HG02884 (cell line): Measurements from ENCODE around the gene ZNF516.

Source experiments
- ATAC-seq: cut with Tn5 transposase; IDR thresholded peaks from one replicate; pipeline ENCODE4 v1.9.1; 2021; ENCODE audit warnings: mild to moderate bottlenecking, moderate library complexity; ENCODE audit not compliant: unreplicated experiment

The ZNF516 gene

DNA sequence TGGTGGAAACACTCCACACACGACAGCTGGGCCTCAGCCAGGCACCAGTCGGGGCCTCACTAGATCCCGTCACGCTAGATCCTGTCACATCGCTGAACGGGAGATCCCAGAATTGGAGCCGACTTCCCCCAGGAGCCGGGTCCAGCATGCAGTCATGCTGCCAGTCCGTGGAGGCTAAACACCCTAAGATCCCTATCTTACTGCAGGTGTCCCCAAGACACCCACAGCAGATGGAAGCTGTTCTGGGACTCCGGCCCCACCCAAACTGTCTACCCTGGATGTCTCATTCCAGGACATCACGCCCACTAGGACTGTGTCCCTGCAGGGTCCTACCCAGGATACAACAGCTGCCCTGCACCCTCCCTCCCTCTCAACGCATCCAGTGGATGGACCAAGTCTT, 23.4 kb downstream of the ZNF516 start:
- ATAC-seq: no peak

DNA sequence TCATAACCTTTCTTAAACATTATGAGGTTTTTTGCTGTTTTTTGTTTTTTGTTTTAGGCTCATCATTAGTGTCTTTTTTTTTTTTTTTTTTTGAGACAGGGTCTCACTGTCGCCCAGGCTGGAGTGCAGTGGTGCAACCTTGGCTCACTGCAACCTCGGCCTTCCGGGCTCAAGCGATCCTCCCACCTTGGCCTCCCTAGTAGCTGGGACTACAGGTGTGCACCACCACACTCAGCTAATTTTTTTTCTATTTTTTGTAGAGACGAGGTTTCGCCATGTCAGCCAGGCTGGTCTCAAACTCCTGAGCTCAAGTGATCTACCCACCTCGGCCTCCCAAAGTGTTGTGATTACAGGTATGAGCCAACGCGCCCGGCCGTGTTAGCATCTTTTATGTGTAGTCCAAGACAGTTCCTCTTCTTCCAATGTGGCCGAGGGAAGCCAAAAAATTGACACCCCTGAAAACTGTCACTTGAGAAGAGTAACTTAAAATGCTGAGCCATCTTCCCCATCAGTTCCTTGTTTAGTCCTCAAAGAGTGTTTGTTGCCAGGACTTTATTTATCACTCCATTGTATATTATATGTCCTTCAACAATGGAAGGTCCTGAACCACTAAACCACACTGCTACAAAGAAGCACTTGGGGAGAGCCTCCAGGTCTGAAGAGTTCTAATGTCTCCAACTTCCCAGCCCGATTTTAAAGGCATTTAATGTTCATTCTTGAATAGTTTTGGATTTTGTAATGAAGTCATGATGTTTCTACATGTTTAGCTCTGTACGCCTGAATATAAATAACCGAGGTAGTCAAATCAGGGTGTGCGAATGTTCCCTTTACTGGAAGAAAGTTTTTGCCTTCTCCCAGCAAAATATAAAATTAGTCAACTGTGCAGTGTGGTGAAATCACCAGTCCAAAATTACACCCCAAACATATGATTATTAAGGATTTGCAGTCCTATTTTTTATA, 26.4 kb downstream of the ZNF516 start:
- no peak for ATAC-seq

GRCh38 chr18:76467371-76468190, 27.5 kb downstream of the ZNF516 start:
- no peak for ATAC-seq

GRCh38 chr18:76466410-76466991, 28.5 kb downstream of the ZNF516 start:
- no peak for ATAC-seq

DNA sequence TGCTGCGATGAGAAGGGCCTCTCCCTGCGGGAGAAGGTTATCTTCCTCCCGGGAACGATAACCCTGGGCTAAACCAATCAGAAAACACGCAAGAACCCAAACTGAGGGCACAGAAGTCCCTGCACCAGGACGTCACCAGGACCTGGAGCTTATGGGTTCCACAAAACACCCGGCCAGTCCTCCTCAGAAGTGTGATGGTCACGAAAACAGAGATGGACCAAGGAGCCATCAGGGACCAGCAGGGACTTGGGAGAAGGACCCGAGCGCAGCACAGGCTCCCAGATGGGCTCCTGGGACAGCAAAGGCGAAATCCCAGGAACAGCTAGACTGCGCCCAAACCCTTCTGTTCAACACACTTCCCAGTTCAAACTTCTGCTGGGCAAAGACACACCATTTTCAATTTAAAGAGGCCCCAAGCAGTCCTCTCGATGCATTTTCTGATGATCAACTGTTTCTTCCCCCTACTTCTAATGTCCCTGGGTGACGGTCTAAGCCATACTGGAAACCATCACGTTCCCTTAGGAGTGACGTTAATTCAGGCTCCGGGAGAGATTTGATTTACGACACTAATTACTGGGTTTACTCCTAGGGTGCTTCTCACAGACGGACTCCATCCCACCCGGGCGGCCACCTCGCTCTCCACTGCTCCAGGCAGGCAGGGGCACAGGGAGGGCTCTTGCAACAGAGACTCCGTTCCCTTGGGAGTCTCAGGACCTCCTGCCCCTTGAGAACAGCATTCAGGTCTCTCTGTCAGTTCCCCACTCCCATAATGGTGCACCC, 29.2 kb downstream of the ZNF516 start:
- ATAC-seq: no peak

- ATAC-seq: no peak
Measured at GRCh38 chr18:76464281-76465259, 30.5 kb downstream of the ZNF516 start.

DNA sequence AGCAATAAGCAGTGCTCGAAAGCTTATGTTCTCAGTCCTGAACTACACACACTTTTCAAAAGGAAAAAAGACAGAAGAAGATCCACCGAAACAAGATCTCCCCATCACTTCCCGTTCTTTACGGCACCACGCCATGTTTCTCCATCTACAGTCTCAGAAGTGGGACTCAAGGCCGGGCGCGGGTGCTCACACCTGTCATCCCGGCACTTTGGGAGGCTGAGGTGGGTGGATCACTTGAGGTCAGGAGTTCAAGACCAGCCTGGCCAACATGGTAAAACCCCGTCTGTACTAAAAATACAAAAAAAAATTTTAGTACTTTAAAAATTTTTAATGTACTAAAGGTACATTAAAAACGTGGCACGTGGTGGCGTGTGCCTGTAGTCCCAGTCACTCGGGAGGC, 31.2 kb downstream of the ZNF516 start:
- no peak for ATAC-seq

- ATAC-seq: no peak
Measured at GRCh38 chr18:76463358-76463757, 31.7 kb downstream of the ZNF516 start.

DNA sequence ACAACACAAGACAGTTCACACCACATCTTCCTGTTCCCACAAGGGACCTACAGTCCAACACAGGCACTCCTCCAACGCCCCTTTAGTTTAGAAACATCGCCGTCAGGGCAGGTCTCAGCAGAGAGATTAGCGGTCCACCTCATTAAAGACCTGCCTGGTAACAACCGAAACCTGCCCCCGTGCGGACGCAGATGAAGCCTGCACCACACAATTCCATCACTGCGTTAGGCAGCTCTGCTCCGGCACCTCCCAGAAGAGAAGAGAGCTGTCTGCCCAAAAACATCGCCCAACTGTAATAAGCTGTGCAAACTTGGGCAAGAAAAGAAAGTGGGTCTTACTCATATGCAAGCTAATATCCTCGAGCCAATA, 32.7 kb downstream of the ZNF516 start:
- no peak for ATAC-seq

DNA sequence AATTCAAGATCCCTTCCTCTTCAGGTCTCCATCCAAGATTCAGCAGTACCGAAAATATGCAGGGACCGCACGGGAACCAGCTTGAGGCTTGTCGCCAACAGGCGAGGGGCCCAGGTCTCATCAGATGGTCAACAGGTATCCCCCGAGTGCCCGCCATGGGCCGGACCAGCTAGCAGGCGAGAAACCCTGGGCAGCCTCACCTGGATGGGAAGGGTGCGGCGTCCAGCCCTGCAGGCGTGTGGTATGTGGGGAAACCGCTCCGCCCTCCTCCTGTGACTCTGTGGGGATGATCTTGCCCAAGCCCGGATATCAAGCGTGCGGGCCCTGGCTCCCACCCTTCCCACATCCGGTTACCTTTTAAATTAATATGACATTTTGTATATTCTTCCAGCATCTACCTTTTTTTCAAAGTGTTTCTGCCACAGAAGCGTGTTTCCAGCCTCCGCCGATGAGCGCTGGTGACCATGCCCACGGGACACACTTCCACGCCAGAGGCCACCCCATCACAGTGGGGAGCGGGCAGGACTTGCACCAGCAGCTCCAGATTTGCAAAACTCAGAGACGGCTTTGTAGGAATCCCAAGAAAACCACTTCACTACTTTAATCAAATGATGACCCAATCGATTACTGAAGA, 33.2 kb downstream of the ZNF516 start:
- no peak for ATAC-seq

- no peak for ATAC-seq
Measured at GRCh38 chr18:76461148-76461547, 33.9 kb downstream of the ZNF516 start.

DNA sequence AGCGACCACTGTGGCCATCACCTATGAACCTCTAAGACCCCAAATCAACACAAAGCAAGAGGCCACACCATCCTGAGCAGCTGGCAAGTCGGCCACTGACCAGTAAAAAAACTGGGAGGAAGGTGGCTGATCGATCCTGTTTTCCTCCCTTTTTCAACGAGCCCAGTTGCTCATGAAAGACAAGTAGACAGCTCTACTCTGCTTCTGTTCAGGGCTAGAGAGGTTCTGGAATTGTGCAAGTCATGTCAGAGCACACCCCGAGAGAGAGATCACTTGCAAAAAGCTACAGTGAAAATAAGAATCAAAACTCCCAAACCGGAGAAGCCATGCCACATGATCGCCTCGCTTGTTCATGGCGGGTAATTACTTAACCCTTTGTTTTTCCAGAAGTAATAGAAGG, 34.6 kb downstream of the ZNF516 start:
- ATAC-seq: no peak

- no peak for ATAC-seq
Measured at GRCh38 chr18:76459687-76460350, 35.2 kb downstream of the ZNF516 start.

DNA sequence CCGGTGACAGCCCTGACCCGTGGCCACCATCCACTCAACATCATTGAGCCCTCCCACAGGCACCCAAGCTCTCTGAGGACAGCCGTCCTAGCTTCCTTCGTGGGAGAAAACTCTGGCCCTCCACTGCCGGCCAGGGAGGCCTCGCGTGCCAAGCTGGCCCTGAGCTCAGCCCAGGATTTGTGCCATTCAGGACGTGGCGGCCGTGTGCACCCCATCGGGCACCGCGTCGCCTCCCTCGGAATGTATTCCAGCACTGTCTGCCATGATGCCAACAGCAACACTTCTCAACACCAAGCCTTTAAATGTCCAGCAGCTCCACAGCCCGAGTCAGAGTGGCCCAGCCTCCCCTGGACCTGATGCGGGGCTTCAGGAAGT, 35.7 kb downstream of the ZNF516 start:
- no peak for ATAC-seq

GRCh38 chr18:76458522-76459311, 36.3 kb downstream of the ZNF516 start:
- ATAC-seq: no peak

DNA sequence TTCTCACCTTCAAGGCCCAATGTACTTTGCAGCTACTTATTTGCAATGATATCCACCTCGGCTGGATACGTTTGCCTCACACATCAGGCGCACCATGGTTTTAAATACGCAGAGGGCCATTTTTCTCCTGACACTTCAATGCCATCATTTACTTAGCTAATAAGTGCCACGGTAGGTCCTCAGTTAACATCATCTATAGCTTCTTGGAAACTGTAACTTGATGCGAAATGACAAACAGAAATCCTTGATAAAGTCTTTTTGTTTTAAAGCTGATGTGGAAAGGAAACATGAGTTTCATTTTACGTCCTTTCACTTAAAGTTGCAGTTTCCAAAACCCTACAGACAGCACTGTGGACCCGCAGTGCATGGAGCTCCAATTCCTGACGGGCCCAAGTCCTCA, 37.1 kb downstream of the ZNF516 start:
- no peak for ATAC-seq

DNA sequence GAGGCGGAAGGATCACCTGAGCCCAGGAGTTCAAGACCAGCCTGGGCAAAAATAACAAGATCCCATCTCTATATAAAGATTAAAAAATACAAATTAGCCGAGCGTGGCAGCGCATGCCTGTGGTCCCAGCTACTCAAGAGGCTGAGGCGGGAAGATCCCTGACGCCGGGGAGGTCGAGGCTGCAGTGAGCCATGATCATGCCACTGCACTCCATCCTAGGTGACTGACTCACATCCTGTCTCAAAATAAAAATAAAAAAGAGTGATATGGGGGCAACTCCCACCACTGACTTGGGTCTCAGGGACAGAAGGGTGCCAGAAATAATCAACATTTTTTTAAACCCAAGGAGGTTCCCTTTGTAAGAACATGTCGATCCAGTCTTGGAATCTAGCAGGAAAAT, 37.6 kb downstream of the ZNF516 start:
- no peak for ATAC-seq

DNA sequence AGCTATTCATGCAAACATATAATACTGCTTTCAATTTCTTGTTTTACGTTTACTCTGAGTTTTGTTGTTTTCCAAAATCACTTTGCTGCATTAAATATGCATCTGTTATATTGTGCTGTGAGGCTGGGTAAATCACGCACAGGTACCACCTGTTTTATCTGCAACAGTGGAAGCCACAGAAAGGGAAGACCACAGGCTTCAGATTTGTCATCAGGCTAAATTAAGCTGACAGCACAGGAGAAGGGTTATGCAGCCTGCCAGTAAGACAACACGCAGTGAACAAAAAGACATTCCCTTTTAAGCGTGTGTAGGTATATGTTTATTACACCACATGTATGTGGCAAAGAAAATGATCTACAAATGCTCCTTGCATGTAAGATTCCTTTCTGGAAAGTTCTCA, 38.2 kb downstream of the ZNF516 start:
- ATAC-seq: no peak
